Measurements from ENCODE around the gene DPP3. TPM values are rescaled to one million over a fixed set of nuclear protein-coding genes. Genes with fewer than 3 reads are reported as not detected.
"Not testable (repeated sequence)": the region's sequence is repeated elsewhere in the genome, so short reads cannot be mapped to it uniquely, and the experiment has no call there.

Gene DPP3
- total and polyA plus RNA-seq, 4 donors, result 10.9 to 41.0 (median 27.3) TPM

DNA sequence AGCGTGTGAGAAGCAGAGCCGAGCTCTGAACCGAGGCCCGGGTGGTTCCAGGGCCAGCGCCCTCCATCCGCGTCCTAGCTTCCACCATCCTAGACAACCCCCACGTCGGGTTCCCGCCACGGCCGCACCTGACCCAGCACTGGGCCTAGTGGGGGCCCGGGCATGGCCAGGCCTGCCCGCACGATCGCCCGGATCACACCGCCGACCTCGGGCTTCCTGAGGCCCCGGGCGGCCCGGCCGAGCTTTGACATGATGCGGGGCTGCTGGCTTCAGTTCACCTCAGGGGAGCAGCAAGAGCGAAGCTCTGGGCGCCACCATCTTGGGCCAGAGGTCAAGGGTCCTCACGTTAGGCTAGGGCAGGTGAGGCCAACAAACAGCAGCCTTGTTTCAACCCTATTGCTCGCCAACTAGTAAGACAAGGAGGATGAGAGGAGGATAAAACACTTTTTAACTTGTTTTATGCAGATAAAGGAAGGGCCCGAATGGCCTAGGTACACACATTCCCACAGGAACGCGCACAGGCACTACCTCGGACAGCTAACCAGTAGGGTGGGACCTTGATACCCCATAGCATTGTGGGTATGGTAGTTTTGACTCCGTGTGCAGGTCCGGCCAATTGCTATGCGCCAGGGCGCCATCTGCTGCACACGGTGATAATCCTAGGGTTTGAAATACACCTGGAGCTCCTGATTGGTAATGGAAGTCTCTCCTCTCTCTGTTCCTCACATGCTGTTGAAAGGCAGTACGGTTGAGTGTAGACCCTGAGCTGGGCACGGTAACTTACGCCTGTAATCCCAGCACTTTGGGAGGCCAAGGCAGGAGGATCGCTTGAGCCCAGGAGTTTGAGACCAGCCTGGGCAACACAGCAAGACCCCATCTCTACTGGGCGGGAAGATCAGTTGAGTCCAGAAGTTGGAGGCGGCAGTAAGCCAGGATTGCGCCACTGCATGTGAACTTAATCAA is 41.4 kb upstream of the DPP3 start, which contains the start of gene MRPL11:
TSS of gene MRPL11 (minus strand) at position 345 of the 963 bp plus-strand sequence. CDS start at position 251, 94 bp downstream.
- peak within 1 kb of the TSS; percentile 88 to 93 for H3K27ac ChIP-seq (ENCODE audit: low read depth in 1 of 2, low read length in 2 of 2)
- H3K27me3 ChIP-seq (ENCODE audit: control insufficient read depth in 4 of 4, insufficient read depth in 4 of 4, low read length in 3 of 4), result peaks cover 0 to 3% (median 0%) of the 10 kb centered on the region in 4 donors
- WGBS, result 7% methylated on average over 45 of the region's 45 CpGs
- DNase-seq (ENCODE audit: low spot score), result peak; percentile 88
- peaks cover 0 to 4% (median 0%) of the 10 kb centered on the region in 4 donors for H3K9me3 ChIP-seq (ENCODE audit: control insufficient read depth in 4 of 4, low read length in 3 of 4)
- peak; percentile 60 for TF ChIP-seq SP1 (IDR thresholded peaks at IDR 0.05)
- TF ChIP-seq YY1 (IDR thresholded peaks at IDR 0.05), result peak; percentile 98
- peak; percentile 82 to 94 for TF ChIP-seq RXRA (IDR thresholded peaks at IDR 0.05)
- TF ChIP-seq HNF4A (conservative IDR thresholded peaks at IDR 0.05), result peak; percentile 52 to 59
- TF ChIP-seq NR2F2 (IDR thresholded peaks at IDR 0.05), result peak; percentile 99
- TF ChIP-seq JUND (IDR thresholded peaks at IDR 0.05), result no peak
- no peak for TF ChIP-seq HNF4G (IDR thresholded peaks at IDR 0.05)
- TF ChIP-seq TAF1 (conservative IDR thresholded peaks at IDR 0.05), result no peak
- TF ChIP-seq, protein P1, sequence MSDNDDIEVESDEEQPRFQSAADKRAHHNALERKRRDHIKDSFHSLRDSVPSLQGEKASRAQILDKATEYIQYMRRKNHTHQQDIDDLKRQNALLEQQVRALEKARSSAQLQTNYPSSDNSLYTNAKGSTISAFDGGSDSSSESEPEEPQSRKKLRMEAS (IDR thresholded peaks at IDR 0.05), result peak; percentile 74
- TF ChIP-seq, protein P2, sequence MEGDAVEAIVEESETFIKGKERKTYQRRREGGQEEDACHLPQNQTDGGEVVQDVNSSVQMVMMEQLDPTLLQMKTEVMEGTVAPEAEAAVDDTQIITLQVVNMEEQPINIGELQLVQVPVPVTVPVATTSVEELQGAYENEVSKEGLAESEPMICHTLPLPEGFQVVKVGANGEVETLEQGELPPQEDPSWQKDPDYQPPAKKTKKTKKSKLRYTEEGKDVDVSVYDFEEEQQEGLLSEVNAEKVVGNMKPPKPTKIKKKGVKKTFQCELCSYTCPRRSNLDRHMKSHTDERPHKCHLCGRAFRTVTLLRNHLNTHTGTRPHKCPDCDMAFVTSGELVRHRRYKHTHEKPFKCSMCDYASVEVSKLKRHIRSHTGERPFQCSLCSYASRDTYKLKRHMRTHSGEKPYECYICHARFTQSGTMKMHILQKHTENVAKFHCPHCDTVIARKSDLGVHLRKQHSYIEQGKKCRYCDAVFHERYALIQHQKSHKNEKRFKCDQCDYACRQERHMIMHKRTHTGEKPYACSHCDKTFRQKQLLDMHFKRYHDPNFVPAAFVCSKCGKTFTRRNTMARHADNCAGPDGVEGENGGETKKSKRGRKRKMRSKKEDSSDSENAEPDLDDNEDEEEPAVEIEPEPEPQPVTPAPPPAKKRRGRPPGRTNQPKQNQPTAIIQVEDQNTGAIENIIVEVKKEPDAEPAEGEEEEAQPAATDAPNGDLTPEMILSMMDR (IDR thresholded peaks at IDR 0.05; ENCODE audit: low read depth, low read length, missing input control), result peak; percentile 48
- TF ChIP-seq RAD21 (IDR thresholded peaks at IDR 0.05), result peak; percentile 66 to 76
- no peak for TF ChIP-seq FOXA1 (IDR thresholded peaks at IDR 0.05)
- TF ChIP-seq, protein P3, sequence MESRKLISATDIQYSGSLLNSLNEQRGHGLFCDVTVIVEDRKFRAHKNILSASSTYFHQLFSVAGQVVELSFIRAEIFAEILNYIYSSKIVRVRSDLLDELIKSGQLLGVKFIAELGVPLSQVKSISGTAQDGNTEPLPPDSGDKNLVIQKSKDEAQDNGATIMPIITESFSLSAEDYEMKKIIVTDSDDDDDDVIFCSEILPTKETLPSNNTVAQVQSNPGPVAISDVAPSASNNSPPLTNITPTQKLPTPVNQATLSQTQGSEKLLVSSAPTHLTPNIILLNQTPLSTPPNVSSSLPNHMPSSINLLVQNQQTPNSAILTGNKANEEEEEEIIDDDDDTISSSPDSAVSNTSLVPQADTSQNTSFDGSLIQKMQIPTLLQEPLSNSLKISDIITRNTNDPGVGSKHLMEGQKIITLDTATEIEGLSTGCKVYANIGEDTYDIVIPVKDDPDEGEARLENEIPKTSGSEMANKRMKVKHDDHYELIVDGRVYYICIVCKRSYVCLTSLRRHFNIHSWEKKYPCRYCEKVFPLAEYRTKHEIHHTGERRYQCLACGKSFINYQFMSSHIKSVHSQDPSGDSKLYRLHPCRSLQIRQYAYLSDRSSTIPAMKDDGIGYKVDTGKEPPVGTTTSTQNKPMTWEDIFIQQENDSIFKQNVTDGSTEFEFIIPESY (IDR thresholded peaks at IDR 0.05), result no peak
- peak in 1 of 2 donors; percentile 57 for TF ChIP-seq GABPA (IDR thresholded peaks at IDR 0.05 in 1 of 2, conservative IDR thresholded peaks at IDR 0.05 in 1 of 2)
- no peak for TF ChIP-seq FOXA2 (IDR thresholded peaks at IDR 0.05)
- TF ChIP-seq EGR1 (IDR thresholded peaks at IDR 0.05; ENCODE audit: low read depth in 2 of 2), result no peak
- TF ChIP-seq, protein P4, sequence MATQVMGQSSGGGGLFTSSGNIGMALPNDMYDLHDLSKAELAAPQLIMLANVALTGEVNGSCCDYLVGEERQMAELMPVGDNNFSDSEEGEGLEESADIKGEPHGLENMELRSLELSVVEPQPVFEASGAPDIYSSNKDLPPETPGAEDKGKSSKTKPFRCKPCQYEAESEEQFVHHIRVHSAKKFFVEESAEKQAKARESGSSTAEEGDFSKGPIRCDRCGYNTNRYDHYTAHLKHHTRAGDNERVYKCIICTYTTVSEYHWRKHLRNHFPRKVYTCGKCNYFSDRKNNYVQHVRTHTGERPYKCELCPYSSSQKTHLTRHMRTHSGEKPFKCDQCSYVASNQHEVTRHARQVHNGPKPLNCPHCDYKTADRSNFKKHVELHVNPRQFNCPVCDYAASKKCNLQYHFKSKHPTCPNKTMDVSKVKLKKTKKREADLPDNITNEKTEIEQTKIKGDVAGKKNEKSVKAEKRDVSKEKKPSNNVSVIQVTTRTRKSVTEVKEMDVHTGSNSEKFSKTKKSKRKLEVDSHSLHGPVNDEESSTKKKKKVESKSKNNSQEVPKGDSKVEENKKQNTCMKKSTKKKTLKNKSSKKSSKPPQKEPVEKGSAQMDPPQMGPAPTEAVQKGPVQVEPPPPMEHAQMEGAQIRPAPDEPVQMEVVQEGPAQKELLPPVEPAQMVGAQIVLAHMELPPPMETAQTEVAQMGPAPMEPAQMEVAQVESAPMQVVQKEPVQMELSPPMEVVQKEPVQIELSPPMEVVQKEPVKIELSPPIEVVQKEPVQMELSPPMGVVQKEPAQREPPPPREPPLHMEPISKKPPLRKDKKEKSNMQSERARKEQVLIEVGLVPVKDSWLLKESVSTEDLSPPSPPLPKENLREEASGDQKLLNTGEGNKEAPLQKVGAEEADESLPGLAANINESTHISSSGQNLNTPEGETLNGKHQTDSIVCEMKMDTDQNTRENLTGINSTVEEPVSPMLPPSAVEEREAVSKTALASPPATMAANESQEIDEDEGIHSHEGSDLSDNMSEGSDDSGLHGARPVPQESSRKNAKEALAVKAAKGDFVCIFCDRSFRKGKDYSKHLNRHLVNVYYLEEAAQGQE (IDR thresholded peaks at IDR 0.05), result peak; percentile 96
- TF ChIP-seq, protein P5, sequence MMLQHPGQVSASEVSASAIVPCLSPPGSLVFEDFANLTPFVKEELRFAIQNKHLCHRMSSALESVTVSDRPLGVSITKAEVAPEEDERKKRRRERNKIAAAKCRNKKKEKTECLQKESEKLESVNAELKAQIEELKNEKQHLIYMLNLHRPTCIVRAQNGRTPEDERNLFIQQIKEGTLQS (IDR thresholded peaks at IDR 0.05), result peak; percentile 17
- peaks cover 4 to 19% (median 6%) of the 10 kb centered on the region in 4 donors for H3K36me3 ChIP-seq (ENCODE audit: control insufficient read depth in 4 of 4, insufficient read depth in 3 of 4, low read depth in 1 of 4, low read length in 3 of 4)
- H3K9ac ChIP-seq (ENCODE audit: low read depth in 1 of 2, low read length in 2 of 2), result peak within 1 kb of the TSS; percentile 81 to 82
- peaks cover 5 to 7% (median 6%) of the 10 kb centered on the region in 4 donors for H3K4me1 ChIP-seq (ENCODE audit: control insufficient read depth in 4 of 4, insufficient read depth in 4 of 4, low read length in 3 of 4)
- peak within 1 kb of the TSS; percentile 76 to 93 (median 80) for H3K4me3 ChIP-seq (ENCODE audit: low read depth in 1 of 3, low read length in 3 of 3)

DNA sequence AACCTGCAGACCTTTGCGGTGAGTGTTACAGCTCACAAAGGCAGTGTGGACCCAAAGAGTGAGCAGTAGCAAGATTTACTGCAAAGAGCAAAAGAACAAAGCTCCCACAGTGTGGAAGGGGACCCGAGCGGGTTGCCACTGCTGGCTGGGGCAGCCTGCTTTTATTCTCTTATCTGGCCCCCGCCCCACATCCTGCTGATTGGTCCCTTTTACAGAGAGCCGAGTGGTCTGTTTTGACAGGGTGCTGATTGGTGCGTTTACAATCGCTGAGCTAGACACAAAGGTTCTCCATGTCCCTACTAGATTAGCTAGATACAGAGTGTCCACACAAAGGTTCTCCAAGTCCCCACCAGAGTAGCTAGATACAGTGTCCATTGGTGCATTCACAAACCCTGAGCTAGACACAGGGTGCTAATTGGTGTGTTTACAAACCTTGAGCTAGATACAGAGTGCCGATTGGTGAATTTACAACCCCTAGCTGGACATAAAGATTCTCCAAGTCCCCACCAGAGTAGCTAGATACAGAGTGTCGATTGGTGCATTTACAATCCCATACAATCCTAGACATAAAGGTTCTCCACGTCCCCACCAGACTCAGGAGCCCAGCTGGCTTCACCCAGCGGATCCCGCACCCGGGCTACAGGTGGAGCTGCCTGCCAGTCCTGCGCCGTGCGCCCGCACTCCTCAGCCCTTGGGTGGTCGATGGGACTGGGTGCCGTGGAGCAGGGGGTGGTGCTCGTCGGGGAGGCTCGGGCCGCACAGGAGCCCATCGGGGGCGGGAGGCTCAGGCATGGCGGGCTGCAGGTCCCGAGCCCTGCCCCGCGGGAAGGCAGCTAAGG is 39.9 kb upstream of the DPP3 start:
- H3K36me3 ChIP-seq (ENCODE audit: control insufficient read depth in 4 of 4, insufficient read depth in 3 of 4, low read depth in 1 of 4, low read length in 3 of 4), result peaks cover 4 to 14% (median 6%) of the 10 kb centered on the region in 4 donors
- not testable (repeated sequence) for H3K27ac ChIP-seq (ENCODE audit: low read depth in 1 of 2, low read length in 2 of 2); H3K9me3 ChIP-seq (ENCODE audit: control insufficient read depth in 4 of 4, low read length in 3 of 4); H3K27me3 ChIP-seq (ENCODE audit: control insufficient read depth in 4 of 4, insufficient read depth in 4 of 4, low read length in 3 of 4); H3K4me1 ChIP-seq (ENCODE audit: control insufficient read depth in 4 of 4, insufficient read depth in 4 of 4, low read length in 3 of 4); H3K4me3 ChIP-seq (ENCODE audit: low read depth in 1 of 3, low read length in 3 of 3); H3K9ac ChIP-seq (ENCODE audit: low read depth in 1 of 2, low read length in 2 of 2); DNase-seq (ENCODE audit: low spot score)
- WGBS, result 88% methylated on average over 29 of the region's 29 CpGs

DNA sequence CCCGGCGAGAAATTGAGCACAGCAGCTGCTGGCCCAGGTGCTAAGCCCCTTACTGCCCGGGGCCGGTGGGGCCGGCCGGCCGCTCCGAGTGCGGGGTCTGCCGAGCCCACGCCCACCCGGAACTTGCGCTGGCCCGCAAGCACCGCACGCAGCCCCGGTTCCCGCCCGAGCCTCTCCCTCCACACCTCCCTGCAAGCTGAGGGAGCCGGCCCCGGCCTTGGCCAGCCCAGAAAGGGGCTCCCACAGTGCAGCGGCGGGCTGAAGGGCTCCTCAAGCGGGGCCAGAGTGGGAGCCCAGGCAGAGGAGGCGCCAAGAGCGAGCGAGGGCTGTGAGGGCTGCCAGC is 39.3 kb upstream of the DPP3 start:
- not testable (repeated sequence) for DNase-seq (ENCODE audit: low spot score)

More for the DNA sequence above, 39.3 kb upstream of the DPP3 start:
- WGBS, result 90% methylated on average over 27 of the region's 27 CpGs
- not testable (repeated sequence) for H3K36me3 ChIP-seq (ENCODE audit: control insufficient read depth in 4 of 4, insufficient read depth in 3 of 4, low read depth in 1 of 4, low read length in 3 of 4); H3K4me1 ChIP-seq (ENCODE audit: control insufficient read depth in 4 of 4, insufficient read depth in 4 of 4, low read length in 3 of 4); H3K27ac ChIP-seq (ENCODE audit: low read depth in 1 of 2, low read length in 2 of 2); H3K4me3 ChIP-seq (ENCODE audit: low read depth in 1 of 3, low read length in 3 of 3); H3K9me3 ChIP-seq (ENCODE audit: control insufficient read depth in 4 of 4, low read length in 3 of 4); H3K27me3 ChIP-seq (ENCODE audit: control insufficient read depth in 4 of 4, insufficient read depth in 4 of 4, low read length in 3 of 4); H3K9ac ChIP-seq (ENCODE audit: low read depth in 1 of 2, low read length in 2 of 2)
